Measurements from ENCODE around the gene INSR. TPM values are rescaled to one million over a fixed set of nuclear protein-coding genes. Genes with fewer than 3 reads are reported as not detected.

The INSR gene
- total RNA-seq, 1 donor from 2014 or later = 37.3 TPM

DNA sequence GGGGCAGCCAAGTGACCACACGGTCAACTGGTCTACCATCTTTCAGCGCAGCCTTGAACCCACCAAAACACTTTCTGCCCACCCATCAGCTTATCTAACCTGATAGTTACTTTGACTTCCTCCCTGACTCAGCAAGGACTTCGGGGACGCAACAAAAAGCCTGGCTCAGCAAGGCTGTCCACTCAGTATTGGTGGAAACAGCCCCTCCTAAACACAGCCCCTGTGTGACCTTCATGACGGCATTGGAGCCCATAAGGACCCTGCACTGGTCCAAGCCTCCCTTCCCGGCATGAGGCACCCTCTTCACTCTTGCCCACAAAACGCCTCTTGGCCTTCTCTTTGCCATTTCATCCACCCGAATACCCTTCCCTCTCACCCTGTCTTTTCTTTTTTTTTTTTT, 39.1 kb downstream of the INSR start:
- Histone ChIP-seq H3K9me3 (no peaks in the 10 kb centered on the region), H3K27me3 (ENCODE audit: low read depth) (no peaks in the 10 kb centered on the region), H3K4me1 (peaks cover 6% of the 10 kb centered on the region), H3K4me3 (no peak overlapping the region), H3K27ac (no peak overlapping the region), H3K36me3 (no peaks in the 10 kb centered on the region)
- intact Hi-C loops (cut with DNase I) = no loop called here
- TF ChIP-seq, protein P1, sequence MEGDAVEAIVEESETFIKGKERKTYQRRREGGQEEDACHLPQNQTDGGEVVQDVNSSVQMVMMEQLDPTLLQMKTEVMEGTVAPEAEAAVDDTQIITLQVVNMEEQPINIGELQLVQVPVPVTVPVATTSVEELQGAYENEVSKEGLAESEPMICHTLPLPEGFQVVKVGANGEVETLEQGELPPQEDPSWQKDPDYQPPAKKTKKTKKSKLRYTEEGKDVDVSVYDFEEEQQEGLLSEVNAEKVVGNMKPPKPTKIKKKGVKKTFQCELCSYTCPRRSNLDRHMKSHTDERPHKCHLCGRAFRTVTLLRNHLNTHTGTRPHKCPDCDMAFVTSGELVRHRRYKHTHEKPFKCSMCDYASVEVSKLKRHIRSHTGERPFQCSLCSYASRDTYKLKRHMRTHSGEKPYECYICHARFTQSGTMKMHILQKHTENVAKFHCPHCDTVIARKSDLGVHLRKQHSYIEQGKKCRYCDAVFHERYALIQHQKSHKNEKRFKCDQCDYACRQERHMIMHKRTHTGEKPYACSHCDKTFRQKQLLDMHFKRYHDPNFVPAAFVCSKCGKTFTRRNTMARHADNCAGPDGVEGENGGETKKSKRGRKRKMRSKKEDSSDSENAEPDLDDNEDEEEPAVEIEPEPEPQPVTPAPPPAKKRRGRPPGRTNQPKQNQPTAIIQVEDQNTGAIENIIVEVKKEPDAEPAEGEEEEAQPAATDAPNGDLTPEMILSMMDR (IDR thresholded peaks at IDR 0.05) = no peak
- DNase-seq = no peak
- no peak for ATAC-seq

DNA sequence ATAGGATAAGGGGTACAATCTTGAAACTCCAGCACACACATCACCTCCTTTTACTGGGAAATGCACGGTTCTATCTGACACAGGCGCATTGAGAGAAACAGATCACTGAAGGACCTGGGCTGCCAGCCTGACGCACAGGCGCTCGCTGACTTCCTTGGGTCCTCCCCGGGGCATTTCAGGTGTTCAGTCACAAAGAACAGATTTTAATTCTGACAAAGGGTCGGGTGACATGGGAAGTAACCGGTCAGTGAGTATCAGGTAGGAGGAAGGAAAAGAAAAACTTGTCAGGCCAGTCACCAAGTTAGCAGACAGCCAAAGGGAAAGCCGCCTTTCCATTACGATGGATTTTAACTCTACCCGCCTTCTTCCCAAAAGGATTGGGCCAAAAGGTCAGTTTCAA, 39.6 kb downstream of the INSR start:
- no peaks in the 10 kb centered on the region for H3K36me3 ChIP-seq
- H3K27me3 ChIP-seq (ENCODE audit: low read depth) = no peaks in the 10 kb centered on the region
- H3K4me1 ChIP-seq = peaks cover 6% of the 10 kb centered on the region
- ATAC-seq = no peak
- no peak for DNase-seq
- no peak overlapping the region for H3K27ac ChIP-seq
- H3K4me3 ChIP-seq = no peak overlapping the region
- intact Hi-C loops (cut with DNase I) = no loop called here
- H3K9me3 ChIP-seq = no peaks in the 10 kb centered on the region
- TF ChIP-seq, protein P1 (IDR thresholded peaks at IDR 0.05) = no peak

DNA sequence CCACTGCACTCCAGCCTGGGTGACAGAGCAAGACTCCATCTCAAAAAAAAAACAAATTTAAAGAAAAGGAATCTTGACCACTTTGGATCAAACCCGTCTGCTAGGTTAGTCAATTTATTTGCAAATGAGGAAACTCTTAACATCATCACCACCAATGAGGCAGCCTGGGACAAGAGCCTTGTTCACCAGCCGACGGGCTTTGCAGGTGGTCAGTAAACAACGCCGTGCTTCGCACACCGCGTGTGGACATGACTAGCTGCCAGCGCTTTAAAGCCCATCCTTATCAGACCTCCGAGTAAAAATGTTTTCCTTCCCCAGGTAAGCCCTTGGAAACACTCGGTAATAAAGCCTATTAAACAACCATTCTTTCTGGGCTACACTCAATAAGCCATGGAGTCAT, 41.9 kb downstream of the INSR start:
- TF ChIP-seq, protein P1 (IDR thresholded peaks at IDR 0.05) = no peak
- Histone ChIP-seq H3K4me3 (no peak overlapping the region), H3K27ac (no peak overlapping the region), H3K27me3 (ENCODE audit: low read depth) (no peaks in the 10 kb centered on the region), H3K4me1 (peaks cover 1% of the 10 kb centered on the region), H3K9me3 (no peaks in the 10 kb centered on the region), H3K36me3 (no peaks in the 10 kb centered on the region)
- DNase-seq = no peak
- intact Hi-C loops (cut with DNase I) = no loop called here
- no peak for ATAC-seq

DNA sequence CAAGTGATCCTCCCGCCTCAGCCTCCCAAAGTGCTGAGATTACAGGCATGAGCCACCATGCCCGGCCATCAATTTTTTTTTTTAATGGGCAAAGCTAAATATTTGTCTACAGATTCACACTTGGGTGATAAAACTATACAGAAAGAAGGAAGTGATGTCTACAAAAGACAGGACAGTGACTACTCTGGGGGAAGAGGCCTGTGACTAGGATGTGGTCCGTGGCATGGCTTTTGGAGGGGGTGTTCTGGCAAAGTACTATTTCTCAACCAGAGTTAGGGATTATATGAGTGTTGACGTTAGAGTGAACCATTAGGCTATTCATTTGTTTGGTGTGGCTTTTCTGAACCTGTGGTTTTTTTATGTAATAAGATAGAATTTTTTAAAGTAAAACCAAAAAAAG, 42.7 kb downstream of the INSR start:
- no peaks in the 10 kb centered on the region for H3K27me3 ChIP-seq (ENCODE audit: low read depth)
- TF ChIP-seq, protein P1 (IDR thresholded peaks at IDR 0.05) = no peak
- no peaks in the 10 kb centered on the region for H3K4me1 ChIP-seq
- H3K27ac ChIP-seq = no peak overlapping the region
- no peak overlapping the region for H3K4me3 ChIP-seq
- H3K9me3 ChIP-seq = peaks cover 3% of the 10 kb centered on the region
- no peaks in the 10 kb centered on the region for H3K36me3 ChIP-seq
- DNase-seq (no peak), ATAC-seq (no peak)
- intact Hi-C loops (cut with DNase I) = no loop called here

DNA sequence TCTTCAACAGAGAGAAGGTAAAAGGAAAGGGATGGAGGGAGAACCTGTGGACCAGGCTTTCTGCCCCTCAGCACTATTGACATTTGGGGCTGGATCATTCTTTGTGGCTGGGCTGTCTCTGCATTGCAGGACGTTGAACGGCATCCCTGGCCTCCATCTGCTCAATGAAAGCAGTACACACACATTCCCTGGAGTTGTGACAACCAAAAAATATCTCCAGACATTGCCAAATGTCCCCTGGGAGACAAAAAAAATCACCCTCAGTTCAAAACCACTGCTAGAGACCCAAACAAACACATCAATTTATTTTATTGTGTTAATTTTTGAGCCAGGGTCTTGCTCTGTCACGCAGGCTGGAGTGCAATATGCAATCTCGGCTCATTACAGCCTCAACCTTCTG, 43.3 kb downstream of the INSR start:
- intact Hi-C loops (cut with DNase I) = no loop called here
- H3K36me3 ChIP-seq = no peaks in the 10 kb centered on the region

More for the DNA sequence above, 43.3 kb downstream of the INSR start:
- no peak for ATAC-seq
- Histone ChIP-seq H3K9me3 (peaks cover 3% of the 10 kb centered on the region), H3K27ac (no peak overlapping the region), H3K27me3 (ENCODE audit: low read depth) (no peaks in the 10 kb centered on the region), H3K4me3 (no peak overlapping the region), H3K4me1 (no peaks in the 10 kb centered on the region)
- no peak for DNase-seq
- TF ChIP-seq, protein P1 (IDR thresholded peaks at IDR 0.05) = no peak
